Measurements from ENCODE around the gene RPUSD4. TPM values are rescaled to one million over a fixed set of nuclear protein-coding genes. Genes with fewer than 3 reads are reported as not detected.

RPUSD4 gene
- total RNA-seq, 1 donor from 2014 or later = 40.8 TPM

DNA sequence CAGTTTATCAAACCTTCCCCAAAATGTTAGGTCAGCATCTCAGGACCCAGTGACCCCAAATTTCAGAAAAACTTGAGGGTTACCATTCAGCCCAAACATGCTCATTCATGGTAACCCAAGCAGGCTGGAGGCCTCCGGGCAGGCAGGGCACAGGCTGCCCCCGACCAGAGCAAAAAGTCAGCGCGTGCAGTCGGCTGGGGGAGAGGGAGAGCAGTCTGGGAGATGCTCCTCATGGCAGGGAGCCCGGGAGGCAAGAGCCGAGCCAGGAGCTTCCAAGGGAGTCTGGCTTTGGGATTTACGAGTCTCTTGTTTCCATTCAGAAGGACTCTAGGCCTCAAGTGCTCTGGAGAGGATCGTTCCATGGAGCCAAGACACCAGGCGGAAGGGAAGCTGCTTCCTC lies 45.7 kb downstream of the RPUSD4 start:
- H3K4me1 Mint-ChIP-seq (ENCODE audit: unreplicated experiment) = peaks cover 9% of the 10 kb centered on the region

DNA sequence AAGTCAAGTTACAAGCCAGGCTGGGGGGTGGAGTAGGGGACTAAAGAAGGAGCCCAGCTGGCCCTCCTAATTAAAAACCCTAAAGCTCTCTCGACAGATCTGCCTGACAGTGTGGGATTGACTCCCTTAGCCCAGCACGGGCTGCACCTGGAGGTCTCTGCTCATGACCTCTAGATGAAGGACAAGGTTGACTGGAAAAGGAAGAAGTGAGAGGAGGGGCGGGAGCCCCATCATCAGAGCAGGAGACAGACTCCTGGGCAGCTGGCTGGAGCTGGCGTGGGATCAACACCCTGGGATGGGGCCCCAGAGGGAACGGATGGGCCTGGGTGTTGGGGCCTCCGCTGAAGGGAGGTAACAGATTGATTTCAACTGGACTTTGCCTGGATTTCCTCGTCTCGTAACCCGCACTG lies 46.1 kb downstream of the RPUSD4 start:
- Mint-ChIP-seq H3K4me3 (ENCODE audit: unreplicated experiment) (no peak overlapping the region), H3K27me3 (ENCODE audit: unreplicated experiment) (peaks cover 2% of the 10 kb centered on the region), H3K4me1 (ENCODE audit: unreplicated experiment) (peaks cover 9% of the 10 kb centered on the region), H3K36me3 (ENCODE audit: low read depth, unreplicated experiment) (no peaks in the 10 kb centered on the region), H3K9me3 (ENCODE audit: unreplicated experiment) (no peaks in the 10 kb centered on the region), H3K27ac (ENCODE audit: unreplicated experiment) (no peak overlapping the region)
- TF ChIP-seq, protein P1, sequence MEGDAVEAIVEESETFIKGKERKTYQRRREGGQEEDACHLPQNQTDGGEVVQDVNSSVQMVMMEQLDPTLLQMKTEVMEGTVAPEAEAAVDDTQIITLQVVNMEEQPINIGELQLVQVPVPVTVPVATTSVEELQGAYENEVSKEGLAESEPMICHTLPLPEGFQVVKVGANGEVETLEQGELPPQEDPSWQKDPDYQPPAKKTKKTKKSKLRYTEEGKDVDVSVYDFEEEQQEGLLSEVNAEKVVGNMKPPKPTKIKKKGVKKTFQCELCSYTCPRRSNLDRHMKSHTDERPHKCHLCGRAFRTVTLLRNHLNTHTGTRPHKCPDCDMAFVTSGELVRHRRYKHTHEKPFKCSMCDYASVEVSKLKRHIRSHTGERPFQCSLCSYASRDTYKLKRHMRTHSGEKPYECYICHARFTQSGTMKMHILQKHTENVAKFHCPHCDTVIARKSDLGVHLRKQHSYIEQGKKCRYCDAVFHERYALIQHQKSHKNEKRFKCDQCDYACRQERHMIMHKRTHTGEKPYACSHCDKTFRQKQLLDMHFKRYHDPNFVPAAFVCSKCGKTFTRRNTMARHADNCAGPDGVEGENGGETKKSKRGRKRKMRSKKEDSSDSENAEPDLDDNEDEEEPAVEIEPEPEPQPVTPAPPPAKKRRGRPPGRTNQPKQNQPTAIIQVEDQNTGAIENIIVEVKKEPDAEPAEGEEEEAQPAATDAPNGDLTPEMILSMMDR (IDR thresholded peaks at IDR 0.05; ENCODE audit: unreplicated experiment) = no peak
- no peak for DNase-seq (ENCODE audit: low spot score)

More for the DNA sequence above, 45.7 kb downstream of the RPUSD4 start:
- TF ChIP-seq, protein P1 (IDR thresholded peaks at IDR 0.05; ENCODE audit: unreplicated experiment) = no peak
- Mint-ChIP-seq H3K36me3 (ENCODE audit: low read depth, unreplicated experiment) (no peaks in the 10 kb centered on the region), H3K9me3 (ENCODE audit: unreplicated experiment) (no peaks in the 10 kb centered on the region), H3K4me3 (ENCODE audit: unreplicated experiment) (no peak overlapping the region), H3K27ac (ENCODE audit: unreplicated experiment) (no peak overlapping the region), H3K27me3 (ENCODE audit: unreplicated experiment) (peaks cover 2% of the 10 kb centered on the region)
- DNase-seq (ENCODE audit: low spot score) = no peak

DNA sequence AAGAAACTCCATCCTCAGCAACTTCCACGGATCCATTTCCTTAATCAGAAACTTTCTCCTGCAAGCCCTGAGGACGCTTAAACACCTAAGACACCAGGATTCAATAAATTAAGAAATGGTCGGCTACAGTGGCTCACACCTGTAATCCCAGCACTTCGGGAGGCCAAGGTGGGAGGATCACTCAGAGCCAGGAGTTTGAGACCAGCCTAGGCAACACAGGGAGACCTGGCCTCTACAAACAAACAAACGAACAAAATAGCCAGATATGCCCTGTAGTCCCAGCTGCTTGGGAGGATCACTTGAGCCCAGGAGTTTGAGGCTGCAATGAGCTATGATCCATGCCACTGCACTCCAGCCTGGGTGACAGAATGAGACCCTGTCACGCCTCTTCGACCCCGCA lies 46.7 kb downstream of the RPUSD4 start:
- H3K4me3 Mint-ChIP-seq (ENCODE audit: unreplicated experiment) = no peak overlapping the region
- peak overlapping the region; percentile 62 for H3K27ac Mint-ChIP-seq (ENCODE audit: unreplicated experiment)
- no peaks in the 10 kb centered on the region for H3K36me3 Mint-ChIP-seq (ENCODE audit: low read depth, unreplicated experiment)
- no peak for DNase-seq (ENCODE audit: low spot score)
- TF ChIP-seq, protein P1 (IDR thresholded peaks at IDR 0.05; ENCODE audit: unreplicated experiment) = no peak
- H3K9me3 Mint-ChIP-seq (ENCODE audit: unreplicated experiment) = no peaks in the 10 kb centered on the region
- peaks cover 11% of the 10 kb centered on the region for H3K4me1 Mint-ChIP-seq (ENCODE audit: unreplicated experiment)
- peaks cover 2% of the 10 kb centered on the region for H3K27me3 Mint-ChIP-seq (ENCODE audit: unreplicated experiment)

DNA sequence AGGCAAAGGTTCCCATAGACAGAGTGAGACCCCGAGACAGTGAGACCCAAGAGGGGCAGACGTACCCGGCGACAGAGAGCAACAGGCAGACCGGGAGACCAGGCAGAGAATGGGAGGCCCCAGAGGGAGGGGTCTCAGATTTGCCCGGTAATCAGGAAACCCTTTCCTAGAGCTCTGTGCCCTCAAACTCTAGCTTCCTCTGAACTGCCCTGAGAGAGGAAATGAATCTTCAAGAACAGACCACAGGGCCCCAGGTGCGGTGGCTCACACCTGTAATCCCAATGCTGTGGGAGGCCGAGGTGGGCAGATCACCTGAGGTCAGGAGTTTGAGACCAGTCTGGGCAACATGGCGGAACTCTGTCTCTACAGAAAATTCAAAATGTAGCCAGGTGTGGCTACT lies 47.7 kb downstream of the RPUSD4 start:
- no peaks in the 10 kb centered on the region for H3K9me3 Mint-ChIP-seq (ENCODE audit: unreplicated experiment)
- H3K36me3 Mint-ChIP-seq (ENCODE audit: low read depth, unreplicated experiment) = no peaks in the 10 kb centered on the region
- no peak for DNase-seq (ENCODE audit: low spot score)
- no peak overlapping the region for H3K27ac Mint-ChIP-seq (ENCODE audit: unreplicated experiment)
- no peak overlapping the region for H3K4me3 Mint-ChIP-seq (ENCODE audit: unreplicated experiment)
- H3K27me3 Mint-ChIP-seq (ENCODE audit: unreplicated experiment) = peaks cover 2% of the 10 kb centered on the region
- H3K4me1 Mint-ChIP-seq (ENCODE audit: unreplicated experiment) = peaks cover 11% of the 10 kb centered on the region
- TF ChIP-seq, protein P1 (IDR thresholded peaks at IDR 0.05; ENCODE audit: unreplicated experiment) = no peak

DNA sequence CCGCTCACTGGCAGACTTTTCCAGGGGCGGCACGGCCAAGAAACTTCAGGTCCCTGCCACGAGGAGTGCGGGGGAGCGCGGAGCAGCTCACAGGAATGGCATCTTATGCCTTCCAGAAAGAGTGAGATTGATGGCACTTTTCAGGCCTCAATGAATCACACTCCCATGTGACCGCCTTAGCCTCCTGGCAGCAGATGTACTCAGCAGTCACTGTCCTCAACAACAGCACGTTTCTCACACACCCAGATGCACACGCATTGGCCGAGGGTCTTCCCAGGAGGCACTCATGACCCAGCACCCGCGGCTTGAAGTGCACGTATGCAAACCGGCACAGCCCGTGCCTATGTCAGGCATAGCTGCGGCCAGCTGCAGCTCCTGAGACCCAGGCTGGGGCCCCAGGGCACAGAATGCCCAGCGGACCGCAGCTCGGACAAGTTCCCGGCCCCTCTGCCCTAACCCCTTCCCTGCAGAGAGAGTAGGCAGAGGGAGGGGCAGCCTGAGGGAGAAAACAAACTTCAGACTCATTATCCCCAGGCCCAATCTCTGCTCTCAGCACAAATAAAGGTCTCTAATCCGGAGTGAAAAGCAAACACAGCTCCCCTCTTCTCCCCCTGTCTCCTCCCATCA lies 48.3 kb downstream of the RPUSD4 start:
- no peak for DNase-seq (ENCODE audit: low spot score)
- H3K4me3 Mint-ChIP-seq (ENCODE audit: unreplicated experiment) = no peak overlapping the region

More for the DNA sequence above, 48.3 kb downstream of the RPUSD4 start:
- no peaks in the 10 kb centered on the region for H3K36me3 Mint-ChIP-seq (ENCODE audit: low read depth, unreplicated experiment)
- H3K4me1 Mint-ChIP-seq (ENCODE audit: unreplicated experiment) = peaks cover 11% of the 10 kb centered on the region
- H3K27me3 Mint-ChIP-seq (ENCODE audit: unreplicated experiment) = peaks cover 2% of the 10 kb centered on the region
- no peak overlapping the region for H3K27ac Mint-ChIP-seq (ENCODE audit: unreplicated experiment)
- TF ChIP-seq, protein P1 (IDR thresholded peaks at IDR 0.05; ENCODE audit: unreplicated experiment) = no peak
- H3K9me3 Mint-ChIP-seq (ENCODE audit: unreplicated experiment) = no peaks in the 10 kb centered on the region

All from endothelial cell (in vitro differentiated cells).